H1 (cell line): Measurements from ENCODE around the gene PRR3. TPM values are rescaled to one million over a fixed set of nuclear protein-coding genes. Genes with fewer than 3 reads are reported as not detected.

Experiments used
- CTCF ChIA-PET: fragments of 300-600 bp; sonication (Branson Sonifier 250); formaldehyde crosslinking; loops from one replicate; lab custom pipeline; 2021; ENCODE audit not compliant: partially characterized antibody; lab: Charles Lee
- POLR2A ChIA-PET: fragments of 300-600 bp; sonication (Branson Sonifier 250); formaldehyde crosslinking; loops from one replicate; lab custom pipeline; 2021; ENCODE audit warnings: inconsistent platforms; ENCODE audit not compliant: partially characterized antibody; lab: Charles Lee
- DNase-seq, 2 experiments: peaks; one replicate each; pipeline versions ENCODE4 v3.0.0 to v3.0.0-alpha.2; 2010 to 2022; ENCODE audit warnings: low spot score in 2 of 2, low read depth in 1 of 2, mixed read lengths in 1 of 2
- FAIRE-seq: peaks from 2 replicates; lab custom pipeline; 2011; peaks lifted over from hg19 to GRCh38; lab: Jason Lieb, UNC
- H2AFZ ChIP-seq: 2 replicates; pipeline ENCODE4 v1.8.1; 2012; ENCODE audit warnings: low read length, inconsistent platforms
- H2AK5ac ChIP-seq: 2 replicates; pipeline ENCODE4 v1.6.1; 2013; ENCODE audit warnings: low read depth, low read length
- H2BK120ac ChIP-seq: replicated peaks from 2 replicates; pipeline ENCODE3; 2013; ENCODE audit warnings: low read depth, low read length, inconsistent platforms
- H2BK12ac ChIP-seq: 2 replicates; pipeline ENCODE4 v1.6.1; 2013; ENCODE audit warnings: low read depth, low read length
- H2BK15ac ChIP-seq: 2 replicates; pipeline ENCODE4 v1.6.1; 2013; ENCODE audit warnings: low read length
- H2BK20ac ChIP-seq: 2 replicates; pipeline ENCODE4 v1.6.1; 2013; ENCODE audit warnings: low read length
- H2BK5ac ChIP-seq: 2 replicates; pipeline ENCODE4 v1.6.1; 2013; ENCODE audit warnings: low read depth, low read length
- H3K14ac ChIP-seq: 2 replicates; pipeline ENCODE4 v1.6.1; 2013; ENCODE audit warnings: inconsistent platforms; ENCODE audit not compliant: insufficient read length
- H3K18ac ChIP-seq: 2 replicates; pipeline ENCODE4 v1.6.1; 2013; ENCODE audit warnings: low read length; ENCODE audit errors: extremely low read depth
- H3K23ac ChIP-seq: 2 replicates; pipeline ENCODE4 v1.6.1; 2013; ENCODE audit warnings: inconsistent platforms; ENCODE audit not compliant: insufficient read length
- H3K23me2 ChIP-seq: 2 replicates; pipeline ENCODE4 v1.6.1; 2013; ENCODE audit warnings: low read depth, low read length
- H3K27ac ChIP-seq: 2 replicates; pipeline ENCODE4 v1.6.1; 2011; ENCODE audit warnings: low read depth, low read length, inconsistent platforms
- H3K27me3 ChIP-seq, 4 experiments: replicated peaks in 1 of 4; 1 replicate in 1 of 4; 2 replicates in 3 of 4; pipeline versions ENCODE4 v1.6.1 to v1.8.1; 2011 to 2013; ENCODE audit warnings: low read length in 3 of 4, mild to moderate bottlenecking in 3 of 4, inconsistent platforms in 2 of 4, mixed read lengths in 2 of 4, moderate library complexity in 1 of 4; ENCODE audit not compliant: control insufficient read depth in 3 of 4, insufficient read depth in 3 of 4; ENCODE audit errors: extremely low read depth in 1 of 4
- H3K36me3 ChIP-seq, 4 experiments: 2 replicates each; pipeline versions ENCODE4 v1.6.1 to v1.8.1; 2011 to 2013; ENCODE audit warnings: mild to moderate bottlenecking in 4 of 4, low read length in 3 of 4, moderate library complexity in 2 of 4, control low read depth in 1 of 4, inconsistent platforms in 1 of 4; ENCODE audit not compliant: insufficient read depth in 4 of 4, control insufficient read depth in 2 of 4
- H3K4ac ChIP-seq: replicated peaks from 2 replicates; pipeline ENCODE3; 2013; ENCODE audit warnings: low read length, low read depth, mixed read lengths, inconsistent platforms; ENCODE audit not compliant: insufficient read length
- H3K4me1 ChIP-seq, 4 experiments: replicated peaks in 1 of 4; 1 replicate in 1 of 4; 2 replicates in 3 of 4; pipeline versions ENCODE4 v1.6.1 to v1.8.1; 2011 to 2013; ENCODE audit warnings: low read length in 3 of 4, inconsistent platforms in 2 of 4, mixed read lengths in 1 of 4; ENCODE audit not compliant: insufficient read depth in 4 of 4, control insufficient read depth in 3 of 4
- H3K4me2 ChIP-seq, 2 experiments: 2 replicates each; pipeline versions ENCODE4 v1.6.1 to v1.8.1; 2011 to 2013; ENCODE audit warnings: low read depth in 2 of 2, low read length in 2 of 2, control low read depth in 1 of 2, inconsistent platforms in 1 of 2, mild to moderate bottlenecking in 1 of 2; ENCODE audit not compliant: insufficient read depth in 1 of 2
- H3K4me3 ChIP-seq, 4 experiments: fragments of 200-600, 300-600 bp in 1 of 4; sonication (generic), shearing (Covaris generic), sonication (Bioruptor Twin) in 1 of 4; 2 replicates each; pipeline versions ENCODE4 v1.5.1 to v1.8.1; 2011 to 2016; ENCODE audit warnings: low read length in 4 of 4, low read depth in 3 of 4, control low read depth in 2 of 4, inconsistent platforms in 2 of 4, mild to moderate bottlenecking in 2 of 4, mixed read lengths in 1 of 4, moderate library complexity in 1 of 4; ENCODE audit not compliant: insufficient read depth in 2 of 4; ENCODE audit errors: extremely low read depth in 1 of 4
- H3K56ac ChIP-seq: replicated peaks from 2 replicates; pipeline ENCODE3; 2013; ENCODE audit warnings: low read depth, mild to moderate bottlenecking, mixed read lengths, low read length, inconsistent platforms; ENCODE audit not compliant: insufficient read length
- H3K79me1 ChIP-seq: 2 replicates; pipeline ENCODE4 v1.6.1; 2013; ENCODE audit warnings: low read depth, low read length, control low read depth
- H3K79me2 ChIP-seq, 2 experiments: 2 replicates each; pipeline versions ENCODE4 v1.6.1 to v1.8.1; 2012 to 2013; ENCODE audit warnings: low read length in 2 of 2, mild to moderate bottlenecking in 2 of 2, inconsistent platforms in 1 of 2; ENCODE audit not compliant: insufficient read depth in 2 of 2, control insufficient read depth in 1 of 2
- H3K9ac ChIP-seq, 4 experiments: replicated peaks in 1 of 4; 1 replicate in 1 of 4; 2 replicates in 3 of 4; pipeline versions ENCODE4 v1.6.1 to v1.8.1; 2011 to 2013; ENCODE audit warnings: low read depth in 3 of 4, low read length in 3 of 4, control low read depth in 2 of 4, mild to moderate bottlenecking in 2 of 4, moderate library complexity in 2 of 4, inconsistent platforms in 1 of 4; ENCODE audit errors: extremely low read depth in 1 of 4
- H3K9me3 ChIP-seq, 2 experiments: 2 replicates each; pipeline versions ENCODE4 v1.6.1 to v1.8.1; 2012 to 2013; ENCODE audit warnings: mild to moderate bottlenecking in 2 of 2, moderate library complexity in 2 of 2, control low read depth in 1 of 2, inconsistent platforms in 1 of 2, low read depth in 1 of 2, low read length in 1 of 2, mixed read lengths in 1 of 2; ENCODE audit not compliant: insufficient read depth in 2 of 2
- H4K20me1 ChIP-seq, 2 experiments: replicated peaks in 1 of 2; 2 replicates each; pipeline versions ENCODE3 to v1.8.1; 2011 to 2013; ENCODE audit warnings: inconsistent platforms in 2 of 2, low read length in 2 of 2, mild to moderate bottlenecking in 1 of 2; ENCODE audit not compliant: insufficient read depth in 2 of 2, control insufficient read depth in 1 of 2
- H4K5ac ChIP-seq: 2 replicates; pipeline ENCODE4 v1.6.1; 2013; ENCODE audit warnings: low read length, low read depth, mixed read lengths, inconsistent platforms; ENCODE audit not compliant: insufficient read length
- H4K8ac ChIP-seq: 2 replicates; pipeline ENCODE4 v1.8.0; 2013; ENCODE audit warnings: mild to moderate bottlenecking, moderate library complexity, low read length, inconsistent platforms; ENCODE audit not compliant: insufficient read depth; ENCODE audit errors: extremely low read depth
- H4K91ac ChIP-seq: replicated peaks from 2 replicates; pipeline ENCODE3; 2013; ENCODE audit warnings: low read length, mixed read lengths, inconsistent platforms; ENCODE audit not compliant: insufficient read length
- KDM1A ChIP-seq: fragments of 200-600, 300-600 bp; sonication (generic); IDR thresholded peaks from 2 replicates; pipeline ENCODE4 v1.7.1; 2016; ENCODE audit warnings: mild to moderate bottlenecking, low read length, borderline replicate concordance
- POLR2AphosphoS5 ChIP-seq: IDR thresholded peaks from 2 replicates; pipeline ENCODE4 v1.6.1; 2011; ENCODE audit warnings: low read depth, low read length
- WGBS, 2 experiments: shearing (Covaris generic) in 1 of 2; methylation state at CpG; one replicate each; pipeline versions ENCODE4 v1.1.6 to v1.1.7; 2013 to 2015; ENCODE audit warnings: low lambda C conversion rate in 2 of 2, mixed read lengths in 2 of 2, inconsistent platforms in 1 of 2, low coverage in 1 of 2, missing lambda C conversion rate in 1 of 2; ENCODE audit not compliant: insufficient replicate concordance in 2 of 2, insufficient coverage in 1 of 2, insufficient read length in 1 of 2; ENCODE audit errors: extremely low coverage in 1 of 2, missing lambda C conversion rate in 1 of 2; 5-methylcytosine and 5-hydroxymethylcytosine counted together
- polyA plus RNA-seq, 7 experiments: library from polyadenylated mRNA; depleted of rRNA in 3 of 7; stranded (reverse) in 5 of 7; unstranded in 2 of 7; fragments of >200 nt in 5 of 7; fragments of 200-250 nt in 2 of 7; gene quantifications; 1 replicate in 5 of 7; 2 replicates in 1 of 7; 4 replicates in 1 of 7; pipeline versions ENCODE4 v1.2.1 to v1.2.3, GENCODE V29; 2011 to 2013; ENCODE audit warnings: missing spikeins in 2 of 7, mixed read lengths in 2 of 7
- total RNA-seq: library from RNA; stranded (reverse); fragmentation: NEBNext Ultra II Directional; extraction: Animal tissue kit (Norgen Biotek cat#: 25700); gene quantifications from 2 replicates; pipeline ENCODE4 v1.2.1, GENCODE V29; 2021

Gene PRR3
- total and polyA plus RNA-seq, 2 of the 8 experiments (the other 6 are each of a cell fraction or from before 2014, with no cell fraction given): 10.5 to 24.2 TPM

DNA sequence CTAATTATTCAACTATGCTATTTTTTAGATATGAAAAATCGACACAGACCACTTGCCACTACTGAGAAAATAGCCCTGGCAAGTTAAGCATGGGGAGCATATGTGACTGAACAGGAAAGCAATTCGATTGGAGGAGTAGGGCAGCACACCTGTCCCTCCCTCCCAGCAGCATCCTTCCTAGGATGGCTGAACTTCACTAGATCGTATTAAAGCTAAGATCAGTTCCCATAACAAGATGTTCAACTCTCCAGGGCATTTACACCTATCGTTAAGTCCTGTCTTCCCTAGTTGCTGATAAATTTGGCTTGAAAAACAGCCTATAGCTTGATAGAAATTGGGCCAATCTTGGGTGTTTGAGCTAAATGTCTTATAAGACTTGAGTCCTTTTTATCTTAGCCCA lies 53.0 kb downstream of the PRR3 start:
- no peak overlapping the region for H2AK5ac ChIP-seq
- WGBS, 2 experiments: 89% methylated on average over 4 of the region's 4 CpGs; no CpG with 5 or more reads in 1 of the 2 experiments
- H3K79me2 ChIP-seq: peaks cover 0 to 42% of the 10 kb centered on the region in 2 experiments; a peak in 2 of 4 replicates
- H2BK20ac ChIP-seq: no peak overlapping the region
- H3K23me2 ChIP-seq: peaks cover 3% of the 10 kb centered on the region; the same call in 1 of the 2 replicates
- no peak overlapping the region for H2BK12ac ChIP-seq
- H4K20me1 ChIP-seq: peaks cover 4 to 11% of the 10 kb centered on the region in 2 experiments
- H3K4me2 ChIP-seq: no peak overlapping the region
- no peak overlapping the region for H3K4me3 ChIP-seq
- no peak overlapping the region for H2BK5ac ChIP-seq
- H3K14ac ChIP-seq: no peak overlapping the region
- no peak overlapping the region for H2BK120ac ChIP-seq
- no peak overlapping the region for H4K5ac ChIP-seq
- H3K56ac ChIP-seq: no peak overlapping the region
- DNase-seq (no peak), FAIRE-seq (no peak)
- H4K8ac ChIP-seq: no peak overlapping the region
- POLR2A ChIA-PET: interaction anchor here (0.7 to 2.4 kb wide), 28 partner anchors 8 to 126 kb away, joined by 3 to 74 read pairs (median 4); partner anchors contain the start of genes ABCF1, ATAT1, C6orf136 and MRPS18B
- CTCF ChIA-PET: interaction anchor here (0.6 to 1.7 kb wide), 8 partner anchors 9 to 121 kb away, joined by 3 to 5 read pairs (median 3); no protein-coding TSS in a partner anchor
- no peak overlapping the region for H2AFZ ChIP-seq
- H3K27ac ChIP-seq: no peak overlapping the region
- H3K23ac ChIP-seq: no peak overlapping the region
- H3K9me3 ChIP-seq: no peaks in the 10 kb centered on the region
- no peak overlapping the region for H2BK15ac ChIP-seq
- no peak overlapping the region for H4K91ac ChIP-seq
- H3K79me1 ChIP-seq: peaks cover 8% of the 10 kb centered on the region
- H3K4me1 ChIP-seq: peaks cover 0 to 6% (median 3%) of the 10 kb centered on the region in 4 experiments; a peak in 4 of 7 replicates
- H3K36me3 ChIP-seq: peaks cover 27 to 77% (median 44%) of the 10 kb centered on the region in 4 experiments
- no peak overlapping the region for H3K4ac ChIP-seq
- no peaks in the 10 kb centered on the region for H3K27me3 ChIP-seq
- TF ChIP-seq POLR2AphosphoS5: peak; percentile 74
- no peak for TF ChIP-seq KDM1A
- no peak overlapping the region for H3K18ac ChIP-seq
- H3K9ac ChIP-seq: no peak overlapping the region
